Memory B cell (primary cell): ENCODE measurements around the gene FRAT2.
"Not testable (repeated sequence)": the region's sequence is repeated elsewhere in the genome, so short reads cannot be mapped to it uniquely, and the experiment has no call there.

Experiments used
- ATAC-seq: fragments of 150-1000 bp; cut with Tn5 transposase; 2 replicates; pipeline ENCODE4 v1.10.0; 2021; ENCODE audit warnings: low read depth, mild to moderate bottlenecking, moderate library complexity
- DNase-seq, 2 donors: peaks; one replicate each; pipeline ENCODE4 v3.0.0; 2022; ENCODE audit warnings: low spot score in 2 of 2
- H3K27ac Mint-ChIP-seq: one replicate; pipeline ENCODE4 v1.8.0; 2022; ENCODE audit warnings: mild to moderate bottlenecking, moderate library complexity, mixed read lengths
- H3K27me3 Mint-ChIP-seq: one replicate; pipeline ENCODE4 v1.8.0; 2022; ENCODE audit warnings: mixed read lengths
- H3K36me3 Mint-ChIP-seq: one replicate; pipeline ENCODE4 v1.8.0; 2022; ENCODE audit warnings: mild to moderate bottlenecking, mixed read lengths
- H3K4me1 Mint-ChIP-seq: one replicate; pipeline ENCODE4 v1.8.0; 2022; ENCODE audit warnings: mixed read lengths
- H3K4me3 Mint-ChIP-seq: one replicate; pipeline ENCODE4 v1.8.0; 2022; ENCODE audit warnings: mild to moderate bottlenecking, moderate library complexity, mixed read lengths
- H3K9me3 Mint-ChIP-seq: one replicate; pipeline ENCODE4 v1.8.0; 2022; ENCODE audit warnings: mixed read lengths

Gene FRAT2

DNA sequence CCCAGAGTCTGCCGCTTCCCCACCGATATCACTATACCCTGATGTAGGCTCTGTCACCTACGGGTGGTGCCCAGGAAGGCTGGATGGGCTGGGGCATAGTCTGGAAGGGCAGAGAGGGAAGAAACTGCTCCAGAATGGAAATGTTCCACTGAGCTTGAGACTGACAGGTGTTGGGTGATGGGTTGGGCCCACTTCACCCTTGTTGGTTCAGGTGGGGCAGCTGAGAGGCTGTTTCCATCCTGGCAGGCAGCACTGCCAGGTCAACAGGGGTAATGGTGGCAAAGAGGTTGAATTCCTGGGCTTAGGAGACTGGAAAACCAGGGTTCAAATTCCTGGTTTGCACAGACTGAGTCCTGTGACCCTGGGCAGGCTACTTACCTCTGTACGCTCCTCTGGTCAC is 28.5 kb upstream of the FRAT2 start:
- H3K27me3 Mint-ChIP-seq, result no peaks in the 10 kb centered on the region
- DNase-seq, result no peak
- no peak for ATAC-seq
- H3K27ac Mint-ChIP-seq, result no peak overlapping the region
- no peaks in the 10 kb centered on the region for H3K9me3 Mint-ChIP-seq
- H3K4me1 Mint-ChIP-seq, result peaks cover 22% of the 10 kb centered on the region
- peaks cover 16% of the 10 kb centered on the region for H3K36me3 Mint-ChIP-seq
- no peak overlapping the region for H3K4me3 Mint-ChIP-seq

DNA sequence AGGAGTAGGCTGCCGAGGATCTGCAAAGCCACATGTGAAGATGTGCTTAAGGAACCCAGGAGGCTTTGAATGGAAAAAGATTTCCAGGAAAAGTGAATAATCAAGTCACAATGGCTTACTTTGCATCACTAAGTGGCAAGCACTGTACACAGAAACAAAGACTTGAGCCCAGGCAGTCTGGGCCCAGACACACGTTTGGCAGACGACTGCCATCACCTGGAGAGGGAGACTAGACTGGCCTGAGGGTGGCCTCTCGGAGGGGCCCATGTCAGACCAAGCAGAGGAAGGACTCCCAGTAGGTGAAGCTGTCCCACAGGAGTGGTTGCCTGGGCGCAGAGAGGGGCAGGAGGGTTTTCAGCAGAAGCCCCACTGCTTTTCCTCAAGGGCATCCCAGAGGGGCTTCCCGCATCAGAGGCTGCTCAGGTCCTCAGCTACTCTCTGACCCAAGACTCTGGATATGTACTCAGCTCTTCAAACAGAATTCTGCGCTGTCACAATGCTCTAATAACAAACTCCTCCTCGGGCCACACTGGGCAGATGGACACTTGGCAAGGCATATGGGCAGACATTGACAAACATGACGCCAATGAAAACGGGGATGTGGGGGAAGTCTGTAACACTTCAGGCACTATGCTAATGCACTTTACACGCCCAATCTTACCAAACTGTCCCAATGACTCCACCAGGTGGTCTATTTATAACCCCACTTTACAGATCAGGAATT is 27.9 kb upstream of the FRAT2 start:
- peaks cover 16% of the 10 kb centered on the region for H3K36me3 Mint-ChIP-seq
- no peaks in the 10 kb centered on the region for H3K9me3 Mint-ChIP-seq
- peaks cover 22% of the 10 kb centered on the region for H3K4me1 Mint-ChIP-seq
- ATAC-seq (no peak), DNase-seq (no peak)
- no peak overlapping the region for H3K4me3 Mint-ChIP-seq
- H3K27ac Mint-ChIP-seq, result no peak overlapping the region
- no peaks in the 10 kb centered on the region for H3K27me3 Mint-ChIP-seq

DNA sequence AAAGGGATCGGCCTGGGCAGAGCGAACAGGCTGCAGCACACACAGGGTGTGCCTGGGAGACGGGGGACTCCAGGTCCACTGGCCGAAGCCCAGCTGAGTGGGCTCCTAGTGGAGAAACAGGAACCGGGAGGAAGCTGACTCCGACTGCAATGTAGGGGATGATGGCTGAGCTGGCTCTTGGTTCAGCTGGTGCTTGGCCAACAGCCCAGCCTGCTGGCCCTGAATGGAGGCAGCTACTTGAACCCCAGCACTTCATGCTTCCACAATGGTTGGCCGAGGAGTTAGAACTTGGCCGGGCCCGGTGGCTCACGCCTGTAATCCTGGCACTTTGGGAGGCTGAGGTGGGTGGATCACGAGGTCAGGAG is 27.0 kb upstream of the FRAT2 start:
- Mint-ChIP-seq H3K27me3 (no peaks in the 10 kb centered on the region), H3K36me3 (peaks cover 12% of the 10 kb centered on the region), H3K27ac (no peak overlapping the region), H3K4me3 (no peak overlapping the region), H3K9me3 (no peaks in the 10 kb centered on the region), H3K4me1 (peaks cover 19% of the 10 kb centered on the region)
- ATAC-seq (no peak), DNase-seq (no peak)

DNA sequence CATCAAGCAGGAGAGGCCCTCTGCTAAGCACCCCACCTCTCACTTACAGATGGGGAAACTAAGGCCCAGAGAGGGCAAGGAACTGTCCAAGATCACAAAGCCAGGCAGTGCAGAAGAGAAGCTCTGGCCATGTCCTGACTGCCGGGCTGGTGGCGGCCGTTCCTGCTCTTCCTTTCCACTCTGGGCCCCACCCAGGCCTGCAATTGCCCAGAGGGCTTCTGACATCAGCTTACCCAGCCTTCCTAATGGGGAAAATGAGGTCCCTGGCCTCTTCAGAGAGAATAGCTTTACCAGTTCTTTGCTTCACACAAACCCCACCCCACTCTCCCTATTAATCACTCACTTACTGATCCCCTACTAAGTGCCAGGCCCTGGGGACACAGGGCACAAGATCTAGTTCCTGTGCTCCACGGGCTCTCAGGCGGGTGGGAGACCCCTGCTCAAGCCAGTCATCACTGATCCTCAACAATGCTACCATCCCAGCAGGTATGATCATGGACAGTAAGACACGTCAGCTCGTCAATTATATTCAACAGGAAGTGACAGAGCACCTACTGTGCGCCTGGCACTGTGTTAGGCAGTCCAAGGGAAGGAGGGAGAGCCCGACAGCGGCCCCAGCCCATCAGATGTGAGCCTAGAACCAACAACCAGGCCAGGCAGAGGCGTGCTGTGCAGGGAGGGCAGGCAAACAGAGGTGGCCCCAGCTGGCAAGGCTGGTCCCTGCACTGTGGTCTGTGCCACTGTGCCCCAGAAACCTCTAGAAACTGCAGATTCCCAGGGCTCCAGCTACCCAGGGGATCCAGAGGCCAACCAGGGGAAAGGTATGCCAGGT is 26.4 kb upstream of the FRAT2 start:
- ATAC-seq (no peak), DNase-seq (no peak)
- Mint-ChIP-seq H3K27me3 (no peaks in the 10 kb centered on the region), H3K27ac (peak overlapping the region; percentile 41), H3K4me1 (peaks cover 14% of the 10 kb centered on the region), H3K9me3 (no peaks in the 10 kb centered on the region), H3K36me3 (peaks cover 12% of the 10 kb centered on the region), H3K4me3 (no peak overlapping the region)

DNA sequence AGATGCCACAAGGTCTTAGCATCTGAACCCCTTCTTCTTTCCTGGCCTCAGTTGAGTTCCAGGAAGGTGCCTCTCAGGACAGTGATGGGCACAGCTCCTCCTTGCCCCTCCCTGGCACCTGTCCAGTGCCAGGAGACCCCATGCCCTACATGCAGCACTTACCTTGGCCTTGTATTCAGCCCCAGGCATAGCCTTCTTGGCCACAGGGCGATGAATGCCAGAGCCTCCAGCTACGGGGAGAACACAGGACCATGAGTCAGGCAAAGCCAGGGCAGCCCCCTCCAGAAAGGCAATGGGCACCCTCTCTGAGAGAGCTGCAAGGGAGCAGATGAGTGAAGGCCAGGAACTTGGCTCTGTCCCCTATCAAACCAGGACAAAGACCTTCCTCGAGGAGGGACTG is 24.3 kb upstream of the FRAT2 start:
- Mint-ChIP-seq H3K4me3 (no peak overlapping the region), H3K27me3 (no peaks in the 10 kb centered on the region), H3K4me1 (no peaks in the 10 kb centered on the region), H3K9me3 (no peaks in the 10 kb centered on the region), H3K27ac (peak overlapping the region; percentile 48), H3K36me3 (peaks cover 14% of the 10 kb centered on the region)
- ATAC-seq (no peak), DNase-seq (no peak)

DNA sequence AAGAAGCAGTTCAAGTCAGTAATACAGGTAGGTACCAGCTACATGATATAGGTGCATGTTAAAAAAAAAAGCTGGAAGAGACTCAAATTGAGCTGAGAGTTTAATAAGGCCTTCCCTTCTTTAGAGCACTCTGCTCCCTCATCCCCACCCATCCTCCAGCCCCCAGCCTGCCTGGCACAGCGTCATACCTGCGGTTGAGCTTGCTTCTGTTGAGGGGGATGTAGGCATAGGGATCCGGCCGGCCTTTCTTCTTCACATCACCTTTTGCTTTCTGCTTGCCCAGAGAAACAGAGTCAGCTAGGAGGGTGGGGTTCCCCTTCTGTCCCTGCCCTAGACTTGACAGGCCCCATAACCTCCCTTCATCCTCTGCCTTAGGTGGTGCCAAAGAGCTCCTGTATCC is 23.8 kb upstream of the FRAT2 start:
- no peak overlapping the region for H3K4me3 Mint-ChIP-seq
- H3K4me1 Mint-ChIP-seq, result no peaks in the 10 kb centered on the region
- no peaks in the 10 kb centered on the region for H3K9me3 Mint-ChIP-seq
- ATAC-seq, result no peak
- H3K27ac Mint-ChIP-seq, result no peak overlapping the region
- DNase-seq, result no peak
- no peaks in the 10 kb centered on the region for H3K27me3 Mint-ChIP-seq
- H3K36me3 Mint-ChIP-seq, result peaks cover 14% of the 10 kb centered on the region

DNA sequence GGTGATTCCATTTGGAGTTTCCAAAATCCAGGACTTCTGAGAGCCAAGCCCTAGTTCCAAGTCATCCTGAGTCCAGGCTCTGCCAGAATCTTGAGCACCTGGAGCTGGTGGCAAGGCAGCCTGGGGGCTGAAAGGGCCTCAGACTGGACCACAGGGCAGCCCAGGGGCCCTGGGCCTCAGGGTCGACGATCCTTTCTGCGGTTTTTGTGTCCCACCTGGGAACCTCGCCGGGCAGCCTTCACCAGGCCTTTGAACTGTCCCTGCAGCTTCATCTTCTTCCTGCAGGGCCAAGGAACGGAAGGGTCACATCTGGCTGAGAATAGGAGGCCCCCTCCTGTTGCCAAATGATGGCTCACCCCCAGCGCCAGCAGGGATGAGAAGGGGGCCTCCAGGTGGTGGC is 22.4 kb upstream of the FRAT2 start:
- Mint-ChIP-seq H3K27me3 (no peaks in the 10 kb centered on the region), H3K9me3 (no peaks in the 10 kb centered on the region), H3K36me3 (peaks cover 14% of the 10 kb centered on the region), H3K4me3 (no peak overlapping the region), H3K4me1 (no peaks in the 10 kb centered on the region), H3K27ac (no peak overlapping the region)
- no peak for DNase-seq
- ATAC-seq, result no peak

DNA sequence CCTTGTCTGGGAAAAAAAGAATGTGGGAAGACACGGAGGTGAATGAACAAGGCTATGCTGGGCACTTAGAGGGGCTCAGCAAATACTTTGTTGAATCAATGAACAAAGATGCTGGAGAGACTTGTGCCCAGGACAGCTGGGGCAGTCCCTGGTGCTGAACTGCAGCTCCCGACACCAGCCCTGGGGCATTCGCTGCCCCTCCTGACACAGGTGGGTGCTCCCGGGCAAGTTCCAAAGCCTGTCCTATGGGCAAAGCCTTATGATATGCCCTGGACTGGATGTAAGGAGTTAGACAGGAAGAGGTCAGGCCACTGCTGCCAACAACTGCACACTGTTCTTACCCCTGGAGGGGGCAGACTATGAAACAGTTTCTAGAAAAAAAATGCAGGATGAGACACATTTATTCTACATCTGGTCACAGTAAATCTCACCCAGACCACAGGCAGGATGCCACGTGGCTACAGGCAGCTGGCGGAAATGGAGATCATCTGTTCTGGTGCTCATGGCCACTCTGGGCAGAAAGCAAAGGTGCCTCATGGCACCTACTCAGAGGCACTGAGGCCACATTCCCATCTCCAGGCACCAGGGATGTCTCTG is 21.9 kb upstream of the FRAT2 start:
- H3K9me3 Mint-ChIP-seq, result no peaks in the 10 kb centered on the region
- no peak for DNase-seq
- H3K4me1 Mint-ChIP-seq, result no peaks in the 10 kb centered on the region
- no peak for ATAC-seq
- no peak overlapping the region for H3K27ac Mint-ChIP-seq
- H3K27me3 Mint-ChIP-seq, result no peaks in the 10 kb centered on the region
- H3K4me3 Mint-ChIP-seq, result no peak overlapping the region
- peaks cover 14% of the 10 kb centered on the region for H3K36me3 Mint-ChIP-seq

DNA sequence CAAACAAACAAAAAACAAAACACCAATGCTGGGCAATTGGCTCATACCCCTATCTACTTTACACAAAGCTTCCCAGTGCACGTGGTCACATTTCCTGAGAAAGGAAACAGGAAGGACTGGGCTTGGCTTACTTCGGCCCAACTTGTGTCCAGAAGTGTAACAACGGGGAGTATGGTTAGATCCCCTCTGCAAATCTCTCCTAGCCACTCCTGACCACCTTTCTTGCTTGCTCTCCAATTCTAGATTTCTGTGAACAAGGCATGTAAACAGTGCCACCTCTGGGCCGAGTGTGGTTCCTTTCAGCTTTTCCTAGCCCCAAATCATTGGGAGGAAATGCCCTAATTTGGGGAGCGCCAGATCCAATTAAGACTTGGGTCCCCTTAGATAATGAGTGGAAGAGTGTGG is 21.0 kb upstream of the FRAT2 start:
- H3K36me3 Mint-ChIP-seq, result peaks cover 12% of the 10 kb centered on the region
- no peaks in the 10 kb centered on the region for H3K27me3 Mint-ChIP-seq
- no peak overlapping the region for H3K4me3 Mint-ChIP-seq
- no peak for ATAC-seq
- no peaks in the 10 kb centered on the region for H3K9me3 Mint-ChIP-seq
- DNase-seq, result no peak
- no peaks in the 10 kb centered on the region for H3K4me1 Mint-ChIP-seq
- H3K27ac Mint-ChIP-seq, result peak overlapping the region; percentile 16

DNA sequence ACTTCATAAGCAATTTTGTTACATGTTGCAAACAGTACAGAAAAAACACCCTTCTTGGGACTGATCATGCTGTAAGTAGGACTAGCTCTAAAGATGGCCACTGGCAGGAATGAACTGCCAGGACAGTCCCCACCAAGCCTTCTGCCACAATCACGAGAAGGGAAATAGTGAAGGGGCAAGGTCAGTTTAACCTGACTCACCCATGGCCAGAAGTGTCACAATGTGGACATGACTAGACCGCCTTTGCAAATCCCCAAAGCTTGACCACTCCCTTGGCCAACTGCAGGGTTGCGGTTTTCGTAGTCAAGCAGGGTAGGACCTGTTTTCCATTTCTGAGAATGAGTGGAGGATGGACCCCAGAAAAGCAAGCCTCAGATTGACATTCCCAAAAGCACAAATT is 19.4 kb upstream of the FRAT2 start:
- no peak overlapping the region for H3K4me3 Mint-ChIP-seq
- H3K27me3 Mint-ChIP-seq, result no peaks in the 10 kb centered on the region
- H3K27ac Mint-ChIP-seq, result no peak overlapping the region
- ATAC-seq (no peak), DNase-seq (no peak)
- H3K4me1 Mint-ChIP-seq, result no peaks in the 10 kb centered on the region
- peaks cover 9% of the 10 kb centered on the region for H3K36me3 Mint-ChIP-seq
- no peaks in the 10 kb centered on the region for H3K9me3 Mint-ChIP-seq

DNA sequence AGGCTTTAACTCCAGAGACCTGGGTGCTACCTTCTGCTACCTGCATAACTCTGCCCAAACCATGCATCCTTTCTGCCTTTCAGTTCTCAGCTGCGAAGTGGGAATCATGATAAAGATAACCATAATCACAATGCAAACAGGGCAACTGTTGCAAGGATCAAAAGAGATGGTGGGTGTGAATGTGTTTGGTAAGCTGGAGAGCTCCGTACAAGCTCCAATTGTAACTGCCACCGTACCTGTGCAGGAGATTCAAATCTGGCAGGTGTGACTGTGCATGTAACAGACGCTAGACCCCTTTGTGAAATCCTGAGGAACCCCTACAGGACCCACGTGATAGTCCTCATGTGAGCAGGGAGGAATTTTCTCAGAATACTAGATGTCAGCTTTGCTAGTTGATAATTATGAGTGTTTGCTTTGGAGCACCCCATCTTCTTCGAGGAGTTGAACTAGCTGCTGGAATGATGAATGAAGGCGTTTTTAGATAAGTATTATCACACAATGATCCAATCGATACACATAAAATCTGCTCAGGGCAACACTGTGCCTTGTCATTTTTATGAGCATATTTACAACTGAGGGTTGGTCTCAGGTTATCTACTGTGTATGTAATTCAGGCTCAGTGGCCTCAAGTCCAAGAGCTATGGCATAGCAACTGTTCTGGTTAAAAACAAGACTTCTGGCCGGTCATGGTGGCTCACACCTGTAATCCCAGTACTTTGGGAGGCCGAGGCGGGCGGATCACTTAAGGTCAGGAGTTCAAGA is 15.4 kb upstream of the FRAT2 start:
- no peaks in the 10 kb centered on the region for H3K4me1 Mint-ChIP-seq
- DNase-seq (no peak), ATAC-seq (no peak)
- no peak overlapping the region for H3K4me3 Mint-ChIP-seq
- peaks cover 2% of the 10 kb centered on the region for H3K36me3 Mint-ChIP-seq
- H3K27me3 Mint-ChIP-seq, result no peaks in the 10 kb centered on the region
- no peaks in the 10 kb centered on the region for H3K9me3 Mint-ChIP-seq
- no peak overlapping the region for H3K27ac Mint-ChIP-seq

DNA sequence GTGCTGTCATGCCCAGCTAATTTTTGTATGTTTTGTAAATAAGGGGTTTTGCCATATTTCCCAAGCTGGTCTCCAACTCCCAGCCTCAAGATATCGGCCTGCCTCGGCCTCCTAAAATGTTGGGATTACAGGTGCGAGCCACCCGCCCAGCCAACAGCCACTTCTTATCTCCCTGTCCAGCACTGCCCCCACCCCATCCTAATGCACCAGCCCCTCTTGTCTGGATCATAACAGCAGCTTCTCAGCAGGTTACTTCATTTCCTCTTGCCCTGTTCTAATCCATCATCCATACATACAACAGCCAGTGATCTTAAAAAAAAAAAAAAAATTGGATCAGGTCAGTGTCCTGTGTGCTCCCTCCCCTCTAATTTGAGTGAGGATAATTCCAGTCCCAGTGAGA is 12.8 kb upstream of the FRAT2 start:
- no peaks in the 10 kb centered on the region for H3K4me1 Mint-ChIP-seq
- H3K27me3 Mint-ChIP-seq, result no peaks in the 10 kb centered on the region
- ATAC-seq (no peak), DNase-seq (no peak)
- peaks cover 2% of the 10 kb centered on the region for H3K36me3 Mint-ChIP-seq
- no peaks in the 10 kb centered on the region for H3K9me3 Mint-ChIP-seq
- no peak overlapping the region for H3K4me3 Mint-ChIP-seq
- H3K27ac Mint-ChIP-seq, result no peak overlapping the region

DNA sequence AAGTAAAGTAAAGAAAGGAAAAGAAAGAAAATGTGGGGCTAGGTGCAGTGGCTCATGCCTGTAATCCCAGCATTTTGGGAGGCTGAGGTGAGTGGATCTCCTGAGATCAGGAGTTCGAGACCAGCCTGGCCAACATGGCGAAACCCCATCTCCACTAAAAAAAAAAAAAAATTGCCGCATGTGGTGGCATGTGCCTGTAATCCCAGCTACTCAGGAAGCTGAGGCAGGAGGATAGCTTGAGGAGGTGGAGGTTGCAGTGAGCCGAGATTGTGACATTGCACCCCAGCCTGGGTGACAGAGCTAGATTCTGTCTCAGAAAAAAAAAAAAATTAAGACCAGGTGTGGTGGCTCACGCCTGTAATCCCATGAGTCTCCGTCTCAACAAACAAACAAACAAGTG is 9.1 kb upstream of the FRAT2 start:
- not testable (repeated sequence) for DNase-seq, ATAC-seq, H3K4me1 Mint-ChIP-seq, H3K36me3 Mint-ChIP-seq, H3K9me3 Mint-ChIP-seq, H3K4me3 Mint-ChIP-seq, H3K27ac Mint-ChIP-seq, H3K27me3 Mint-ChIP-seq

DNA sequence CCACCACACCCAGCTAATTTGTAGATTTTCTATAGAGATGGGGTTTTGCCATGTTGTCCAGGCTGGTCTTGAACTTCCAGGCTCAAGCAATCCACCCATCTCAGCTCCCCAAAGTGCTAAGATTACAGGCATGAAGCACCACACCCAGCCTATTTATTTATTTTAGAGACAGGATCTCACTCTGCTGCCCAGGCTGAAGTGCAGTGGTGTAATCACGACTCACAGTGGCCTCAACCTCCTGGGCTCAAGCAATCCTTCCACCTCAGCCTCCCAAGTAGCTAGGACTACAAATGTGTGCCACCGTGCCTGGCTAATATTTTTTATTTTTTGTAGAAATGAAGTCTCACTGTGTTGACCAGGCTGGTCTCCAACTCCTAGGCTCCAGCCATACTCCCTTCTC is 6.9 kb upstream of the FRAT2 start:
- ATAC-seq, result no peak
- H3K9me3 Mint-ChIP-seq, result no peaks in the 10 kb centered on the region

More for the DNA sequence above, 6.9 kb upstream of the FRAT2 start:
- H3K4me1 Mint-ChIP-seq, result no peaks in the 10 kb centered on the region
- no peak for DNase-seq
- H3K27ac Mint-ChIP-seq, result no peak overlapping the region
- no peaks in the 10 kb centered on the region for H3K27me3 Mint-ChIP-seq
- no peak overlapping the region for H3K4me3 Mint-ChIP-seq
- no peaks in the 10 kb centered on the region for H3K36me3 Mint-ChIP-seq
